IMR-90 (cell line): ENCODE results near the gene CDX2. TPM values are rescaled to one million over a fixed set of nuclear protein-coding genes. Genes with fewer than 3 reads are reported as not detected.

Experiments
- ATAC-seq: fragments of 200-7000 bp; cut with Tn5 transposase; 2 replicates; pipeline ENCODE4 v1.9.1; 2020; ENCODE audit warnings: low read depth, mild to moderate bottlenecking, moderate library complexity
- BruUV-seq: library from RNA; stranded (reverse); fragments of 400-500 nt; replicated peaks from 2 replicates; lab custom pipeline; 2021; lab: Mats Ljungman, UMichigan
- CTCF ChIA-PET: fragments of 300-600 bp; formaldehyde crosslinking; extraction: SDS; loops from one replicate; lab custom pipeline; 2021; ENCODE audit warnings: antibody characterized with exemption; lab: Yijun Ruan, JAX
- POLR2A ChIA-PET: fragments of 300-600 bp; sonication (Branson Sonifier 250); formaldehyde crosslinking; loops from one replicate; lab custom pipeline; 2022; ENCODE audit warnings: antibody characterized with exemption; ENCODE audit not compliant: unreplicated experiment; lab: Charles Lee
- DNase-seq: peaks from one replicate; pipeline ENCODE4 v3.0.0; 2013
- H2AFZ ChIP-seq: replicated peaks from 2 replicates; pipeline ENCODE3; 2013; ENCODE audit warnings: low read length, mild to moderate bottlenecking; ENCODE audit not compliant: poor library complexity
- H2AK5ac ChIP-seq: 2 replicates; pipeline ENCODE4 v1.6.1; 2013; ENCODE audit warnings: low read depth, low read length, inconsistent platforms
- H2AK9ac ChIP-seq: replicated peaks from 2 replicates; pipeline ENCODE3; 2013; ENCODE audit warnings: mild to moderate bottlenecking, low read depth, low read length, moderate library complexity; ENCODE audit not compliant: poor library complexity
- H2BK120ac ChIP-seq: 2 replicates; pipeline ENCODE4 v1.6.1; 2013; ENCODE audit warnings: low read depth, low read length, inconsistent platforms
- H2BK15ac ChIP-seq: 3 replicates; pipeline ENCODE4 v1.6.1; 2013; ENCODE audit warnings: low read depth, low read length, inconsistent platforms
- H2BK20ac ChIP-seq: 2 replicates; pipeline ENCODE4 v1.6.1; 2013; ENCODE audit warnings: low read depth, mild to moderate bottlenecking, inconsistent platforms, low read length, moderate library complexity
- H2BK5ac ChIP-seq: 2 replicates; pipeline ENCODE4 v1.6.1; 2013; ENCODE audit warnings: mild to moderate bottlenecking, low read depth, low read length, inconsistent platforms; ENCODE audit not compliant: poor library complexity, severe bottlenecking
- H3K14ac ChIP-seq: replicated peaks from 2 replicates; pipeline ENCODE4 v1.6.1; 2013; ENCODE audit warnings: low read depth, low read length, inconsistent platforms
- H3K18ac ChIP-seq: 2 replicates; pipeline ENCODE4 v1.6.1; 2013; ENCODE audit warnings: low read depth, low read length, control low read depth
- H3K23ac ChIP-seq: 2 replicates; pipeline ENCODE4 v1.6.1; 2013; ENCODE audit warnings: low read depth, low read length, inconsistent platforms
- H3K27ac ChIP-seq: 2 replicates; pipeline ENCODE4 v1.5.1; 2013; ENCODE audit warnings: mild to moderate bottlenecking, control low read depth, low read length; ENCODE audit not compliant: insufficient read depth
- H3K27me3 ChIP-seq: 2 replicates; pipeline ENCODE4 v1.6.1; 2013; ENCODE audit warnings: low read length; ENCODE audit not compliant: control insufficient read depth, insufficient read depth
- H3K36me3 ChIP-seq: 2 replicates; pipeline ENCODE4 v1.6.1; 2013; ENCODE audit warnings: low read length, mixed read lengths; ENCODE audit not compliant: control insufficient read depth, insufficient read depth
- H3K4ac ChIP-seq: 2 replicates; pipeline ENCODE4 v1.6.1; 2013; ENCODE audit warnings: low read depth, low read length, inconsistent platforms
- H3K4me1 ChIP-seq: 2 replicates; pipeline ENCODE4 v1.6.1; 2013; ENCODE audit warnings: low read length, mixed read lengths; ENCODE audit not compliant: control insufficient read depth, insufficient read depth
- H3K4me2 ChIP-seq: 2 replicates; pipeline ENCODE4 v1.6.1; 2013; ENCODE audit warnings: low read depth, mild to moderate bottlenecking, control low read depth, low read length, moderate library complexity
- H3K4me3 ChIP-seq: 2 replicates; pipeline ENCODE4 v1.5.1; 2013; ENCODE audit warnings: low read depth, mild to moderate bottlenecking, control low read depth, low read length, moderate library complexity; ENCODE audit not compliant: insufficient read depth
- H3K56ac ChIP-seq: 2 replicates; pipeline ENCODE4 v1.6.1; 2013; ENCODE audit warnings: low read length, inconsistent platforms; ENCODE audit not compliant: insufficient read depth; ENCODE audit errors: extremely low read depth
- H3K79me1 ChIP-seq, 2 experiments: 2 replicates each; pipeline ENCODE4 v1.6.1; 2013; ENCODE audit warnings: low read length in 2 of 2, inconsistent platforms in 1 of 2, low read depth in 1 of 2
- H3K9ac ChIP-seq: 2 replicates; pipeline ENCODE4 v1.6.1; 2013; ENCODE audit warnings: low read depth, low read length, control low read depth
- H3K9me1 ChIP-seq: 2 replicates; pipeline ENCODE4 v1.6.1; 2013; ENCODE audit warnings: low read length, inconsistent platforms; ENCODE audit not compliant: insufficient read depth
- H3K9me3 ChIP-seq: 2 replicates; pipeline ENCODE4 v1.6.1; 2013; ENCODE audit warnings: low read length; ENCODE audit not compliant: control insufficient read depth, insufficient read depth
- H4K20me1 ChIP-seq: 2 replicates; pipeline ENCODE4 v1.6.1; 2013; ENCODE audit warnings: low read length, inconsistent platforms; ENCODE audit not compliant: insufficient read depth
- H4K5ac ChIP-seq: 2 replicates; pipeline ENCODE4 v1.6.1; 2013; ENCODE audit warnings: mild to moderate bottlenecking, low read depth, low read length, control low read depth
- H4K8ac ChIP-seq, 2 experiments: 2 replicates each; pipeline ENCODE4 v1.6.1; 2013; ENCODE audit warnings: low read depth in 2 of 2, low read length in 2 of 2, control low read depth in 1 of 2, inconsistent platforms in 1 of 2
- H4K91ac ChIP-seq: 2 replicates; pipeline ENCODE4 v1.6.1; 2013; ENCODE audit warnings: low read depth, low read length, inconsistent platforms; ENCODE audit not compliant: insufficient read depth
- POLR2A ChIP-seq: IDR thresholded peaks from 2 replicates; pipeline ENCODE4 v1.6.1; 2012; ENCODE audit warnings: mild to moderate bottlenecking, low read depth, low read length
- RFX5 ChIP-seq: IDR thresholded peaks from 2 replicates; pipeline ENCODE4 v1.8.0; 2012; ENCODE audit warnings: low read depth, mild to moderate bottlenecking, low read length, moderate library complexity
- WGBS, 2 experiments: methylation state at CpG; one replicate each; pipeline versions ENCODE4 v1.1.5 to v1.1.7; 2013; ENCODE audit warnings: missing lambda C conversion rate in 2 of 2; ENCODE audit not compliant: insufficient read length in 1 of 2; ENCODE audit errors: extremely low coverage in 2 of 2; 5-methylcytosine and 5-hydroxymethylcytosine counted together
- dilution Hi-C: fragments of 300-500 bp; cut with HindIII; formaldehyde crosslinking; loops from one replicate; pipeline ENCODE4 v1.14.3; 2018; ENCODE audit warnings: low sequenced_read_pairs; ENCODE audit not compliant: unreplicated experiment
- in situ Hi-C: fragments of 300-500 bp; cut with MboI; formaldehyde crosslinking; loops from 3 replicates; pipeline ENCODE4 v1.14.3; 2019; ENCODE audit warnings: low sequenced_read_pairs, inconsistent platforms, mixed read lengths
- intact Hi-C: fragments of 100-400 bp; cut with micrococcal nuclease; formaldehyde crosslinking; loops from 2 replicates; pipeline ENCODE4 v1.10.0; 2022
- polyA plus RNA-seq, 3 experiments: library from polyadenylated mRNA; depleted of rRNA; stranded (reverse); fragments of >200 nt; gene quantifications; 2 replicates each; pipeline ENCODE4 v1.2.3, GENCODE V29; 2012; ENCODE audit warnings: low replicate concordance in 1 of 3
- total RNA-seq: library from RNA; depleted of rRNA; stranded (reverse); fragments of >200 nt; gene quantifications from 2 replicates; pipeline ENCODE4 v1.2.3, GENCODE V29; 2012

Gene CDX2
- total and polyA plus RNA-seq, 2 of the 4 experiments (the other 2 are of a cell fraction): not detected

DNA sequence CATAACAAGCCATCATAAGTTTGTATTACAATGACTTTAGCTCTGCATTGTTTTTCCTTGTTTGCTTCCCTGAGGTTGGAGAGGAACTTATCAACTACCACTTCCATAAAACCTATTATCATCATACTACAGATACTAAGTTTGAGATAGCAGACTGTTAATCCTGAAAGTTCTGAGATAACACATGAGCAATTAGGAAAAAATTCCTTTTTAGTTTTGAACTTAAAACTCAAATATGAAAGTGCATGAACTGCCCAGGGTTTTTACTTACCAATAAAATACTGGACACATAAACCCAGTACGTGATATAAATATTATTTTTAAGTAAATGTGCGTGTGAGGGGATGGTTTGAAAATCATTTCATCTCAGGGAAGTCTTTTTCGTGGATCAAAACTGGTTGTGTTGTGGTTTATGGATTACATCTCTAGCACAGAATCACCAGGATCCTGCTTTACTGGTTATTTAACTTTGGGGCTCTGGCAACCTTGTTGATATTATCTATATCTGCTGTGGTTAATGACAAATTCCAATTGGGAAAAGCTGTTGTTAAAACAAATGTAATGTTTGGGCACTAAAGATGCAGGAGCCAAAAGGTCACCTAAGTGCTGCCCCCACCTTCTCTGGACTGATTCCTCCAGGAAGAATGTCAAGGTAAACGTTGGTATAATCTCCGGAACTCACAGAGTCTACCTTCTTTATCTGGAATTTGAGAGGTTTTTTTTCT lies 12.4 kb downstream of the CDX2 start:
- CTCF ChIA-PET: interaction anchor here (0.6 to 0.9 kb wide), 2 partner anchors 595 to 1144 kb away, joined by 3 to 5 read pairs; no protein-coding TSS in a partner anchor
- Histone ChIP-seq H4K20me1 (no peaks in the 10 kb centered on the region), H2BK15ac (no peak overlapping the region), H3K4ac (no peak overlapping the region), H2AK9ac (no peak overlapping the region), H2BK20ac (no peak overlapping the region), H3K4me1 (peaks cover 3% of the 10 kb centered on the region; the same call in 1 of the 2 replicates), H2BK5ac (no peak overlapping the region), H3K14ac (no peak overlapping the region), H3K9me3 (no peaks in the 10 kb centered on the region), H3K9me1 (no peaks in the 10 kb centered on the region), H3K18ac (no peak overlapping the region), H4K91ac (no peak overlapping the region), H2BK120ac (no peak overlapping the region), H2AK5ac (no peak overlapping the region), H3K9ac (no peak overlapping the region), H3K23ac (no peak overlapping the region), H3K4me2 (no peak overlapping the region), H3K56ac (no peak overlapping the region), H3K79me1 (no peaks in the 10 kb centered on the region), H3K4me3 (no peak overlapping the region), H3K36me3 (no peaks in the 10 kb centered on the region), H4K8ac (no peak overlapping the region), H4K5ac (no peak overlapping the region), H3K27ac (no peak overlapping the region), H2AFZ (no peak overlapping the region), H3K27me3 (peaks cover 78% of the 10 kb centered on the region)
- TF ChIP-seq RFX5 (no peak), POLR2A (no peak)
- WGBS, 2 experiments: no CpG with 5 or more reads among the region's 5 CpGs
- dilution Hi-C loops: no loop called here
- BruUV-seq: no TSS peak
- intact Hi-C loops: loop anchor here (10.0 kb wide), 1 partner anchor 582 kb away; no protein-coding TSS in a partner anchor
- DNase-seq (no peak), ATAC-seq (no peak)
- POLR2A ChIA-PET: no interaction called here
- in situ Hi-C loops: no loop called here
